PC-3 (cell line): Measurements from ENCODE around the gene IGLL1.

Experiments used
- CTCF ChIP-seq: fragments of 300-600 bp; sonication (generic); conservative IDR thresholded peaks from 2 replicates; pipeline ENCODE4 v1.5.1; 2017; ENCODE audit warnings: antibody characterized with exemption, low read depth, mild to moderate bottlenecking, low read length
- EZH2 ChIP-seq: fragments of 300-600 bp; sonication (generic); IDR thresholded peaks from one replicate; pipeline ENCODE4 v1.6.1; 2017; ENCODE audit warnings: antibody characterized with exemption, mild to moderate bottlenecking, low read length; ENCODE audit not compliant: unreplicated experiment

- no peak for TF ChIP-seq CTCF
- no peak for TF ChIP-seq EZH2
These were observed 10.4 kb downstream of the IGLL1 start for GRCh38 chr22:23569716-23570115.
